HK-2 (cell line): ENCODE data around the gene RSPO4.

Experiments used
- DNase-seq: peaks from one replicate; pipeline ENCODE4 v3.0.0-alpha.2; 2018; ENCODE audit not compliant: unreplicated experiment

RSPO4 gene

DNA sequence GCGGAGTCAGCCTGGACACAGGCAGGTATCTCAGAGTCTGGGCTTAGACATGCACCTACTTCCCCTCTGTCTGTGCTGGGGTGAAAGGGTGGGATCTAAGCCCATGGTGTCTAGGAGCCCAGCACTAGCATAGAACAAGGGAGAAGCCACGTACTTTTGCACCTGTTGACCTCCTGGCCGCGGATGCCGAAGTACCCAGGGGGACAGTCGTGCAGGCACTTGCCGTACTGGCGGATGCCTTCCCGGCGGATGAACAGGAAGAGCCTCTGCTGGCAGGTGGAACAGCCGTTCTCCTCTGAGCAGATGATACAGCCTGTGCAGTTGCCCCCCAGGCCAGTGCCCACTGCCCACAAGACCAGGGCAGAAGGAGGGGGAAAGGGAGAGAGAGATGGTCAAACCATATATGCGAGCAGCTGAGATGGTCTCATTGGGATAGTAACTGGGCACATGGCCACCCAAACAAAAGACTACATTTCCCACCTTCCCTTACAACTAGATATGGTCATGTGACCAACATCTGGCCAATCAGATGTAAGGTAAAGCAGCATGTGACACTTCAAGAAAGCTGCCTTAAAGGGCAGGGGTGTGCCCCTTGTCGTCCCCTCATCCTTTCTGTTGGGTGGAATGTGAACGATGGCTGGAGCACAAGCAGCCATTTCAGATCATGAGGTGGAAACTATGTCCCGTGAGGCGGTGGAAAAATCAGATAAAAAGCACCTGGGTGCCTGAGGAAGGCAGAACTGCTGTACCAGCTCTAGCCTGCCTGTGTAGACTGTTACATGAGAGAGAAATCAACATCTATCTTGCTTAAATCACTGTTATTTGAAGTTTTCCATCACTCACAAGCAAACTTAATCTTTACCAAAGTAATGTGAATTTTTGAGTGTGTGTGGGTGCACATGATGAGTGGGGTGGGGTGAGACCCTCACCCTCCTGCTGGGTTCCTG, 34.0 kb downstream of the RSPO4 start:
- DNase-seq = no peak

DNA sequence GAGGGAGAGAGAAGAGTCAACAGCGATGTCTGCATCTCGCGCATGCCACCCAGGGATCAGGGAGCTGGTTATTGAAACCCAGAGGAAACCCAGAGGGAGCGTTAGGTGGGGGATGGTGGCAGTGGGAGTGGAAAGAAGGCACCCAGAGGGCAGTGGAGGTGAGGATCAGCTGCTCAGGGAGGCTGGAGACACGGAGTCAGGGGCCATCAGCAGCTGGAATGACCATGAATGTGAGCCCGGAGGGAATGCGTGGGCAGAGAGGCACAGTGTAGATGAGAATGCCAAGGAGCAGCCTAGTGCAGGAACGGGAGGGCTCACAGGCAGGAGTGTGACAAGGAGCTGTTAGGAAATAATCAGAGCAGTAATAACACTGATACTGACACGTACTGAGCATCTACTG, 36.2 kb downstream of the RSPO4 start:
- no peak for DNase-seq

DNA sequence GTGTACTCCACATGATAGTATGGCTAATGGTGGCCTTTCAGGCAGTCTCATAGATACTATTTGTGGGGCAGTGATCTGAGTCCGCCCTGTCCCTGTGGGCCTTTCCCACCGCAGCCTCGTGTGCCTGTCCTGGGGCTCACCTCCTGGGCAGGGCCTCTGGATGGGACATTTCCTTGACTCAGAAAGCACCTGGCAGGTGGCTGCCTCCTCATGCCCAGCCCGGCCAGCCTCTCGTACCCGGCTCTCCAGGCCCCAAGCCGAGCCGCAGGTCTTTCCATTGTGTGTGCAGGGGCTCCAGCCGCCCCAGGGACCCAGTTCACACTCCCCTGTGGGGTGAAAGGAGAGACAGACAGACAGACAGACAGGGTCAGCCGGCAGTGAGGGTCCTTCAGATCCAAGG, 38.3 kb downstream of the RSPO4 start:
- DNase-seq = no peak

DNA sequence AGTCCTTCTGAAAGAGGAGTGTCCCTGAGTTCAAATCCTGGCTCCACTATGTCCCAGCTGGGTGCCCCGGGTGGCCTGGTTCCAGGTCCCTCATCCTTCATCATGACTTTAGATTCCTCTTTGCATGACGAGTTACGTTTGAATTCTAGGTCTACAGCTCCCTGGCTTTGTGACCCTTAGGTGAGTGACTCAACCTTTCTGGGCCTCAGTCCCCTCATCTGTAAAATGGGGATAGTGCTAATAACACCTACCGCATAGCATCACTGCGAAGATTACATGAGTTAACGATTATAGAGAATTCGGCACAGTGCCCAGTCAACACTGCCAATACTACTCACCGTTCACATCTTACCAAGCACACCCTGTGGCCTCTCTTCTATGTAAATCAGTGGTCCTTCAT, 39.4 kb downstream of the RSPO4 start:
- no peak for DNase-seq

DNA sequence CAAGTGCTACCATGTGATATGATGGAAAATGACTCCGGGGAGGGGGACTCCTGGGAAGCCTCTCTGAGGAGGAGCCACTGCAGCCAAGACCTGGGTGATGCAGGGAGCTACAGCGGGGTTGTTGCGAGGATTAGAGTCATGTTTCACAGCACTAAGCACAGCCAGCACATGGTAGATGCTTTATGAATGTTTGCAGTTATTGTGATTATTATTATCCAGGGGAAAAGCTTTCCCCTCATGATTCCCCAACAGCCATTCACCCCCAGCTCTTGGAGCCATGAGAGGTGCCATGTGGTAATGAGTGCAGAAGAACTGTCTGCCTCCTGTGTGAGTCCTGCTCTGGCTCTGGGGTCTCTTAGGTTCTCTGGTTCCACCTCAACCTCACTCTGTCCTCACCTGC, 39.9 kb downstream of the RSPO4 start:
- DNase-seq = no peak

DNA sequence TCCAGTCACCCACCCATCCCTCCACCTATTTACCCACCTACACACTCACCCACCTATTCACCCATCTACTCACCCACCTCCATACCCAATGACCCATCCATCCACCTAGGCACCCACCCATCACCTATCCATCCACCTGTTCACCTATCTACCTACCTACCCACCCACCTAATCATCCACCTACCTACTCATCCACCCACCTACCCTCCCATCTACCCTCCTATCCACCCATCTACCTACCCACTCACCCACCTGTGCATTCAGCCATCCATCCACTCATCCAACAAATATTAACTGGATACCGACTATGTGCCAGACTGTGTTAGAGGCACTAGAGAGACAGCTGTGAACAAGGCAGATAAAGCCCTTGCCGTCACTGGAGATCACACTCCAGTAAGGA, 40.3 kb downstream of the RSPO4 start:
- DNase-seq = no peak

DNA sequence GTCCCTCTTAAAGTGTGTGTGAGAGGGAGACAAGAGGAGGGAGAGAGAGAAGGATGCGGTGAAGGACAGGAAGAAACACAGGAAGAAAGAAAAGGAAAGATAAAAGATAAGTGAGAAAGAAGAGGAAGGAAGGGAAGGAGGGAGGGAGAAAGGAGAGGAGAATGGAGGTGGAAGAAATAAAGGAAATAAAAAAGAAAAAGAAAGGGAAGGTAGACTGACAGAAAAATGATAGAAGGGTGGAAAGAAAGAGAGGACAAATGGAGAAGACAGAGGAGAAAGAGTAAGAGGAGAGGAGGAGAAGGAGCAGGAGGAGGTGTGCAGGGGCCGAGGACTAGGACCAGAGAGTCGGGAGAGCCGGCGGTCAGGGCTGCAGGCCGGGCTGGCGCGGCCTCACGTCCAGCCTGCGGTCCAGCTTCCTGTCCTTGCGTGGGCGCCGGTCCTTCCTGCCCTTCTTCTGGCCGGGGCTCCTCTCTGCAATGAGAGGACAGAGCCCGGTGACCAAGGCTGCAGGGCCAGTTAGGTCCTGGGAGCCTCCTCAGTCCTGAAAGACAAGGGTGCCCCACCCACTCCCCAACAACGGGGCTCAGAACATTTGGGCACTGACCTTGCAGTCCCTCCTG, 42.0 kb downstream of the RSPO4 start:
- no peak for DNase-seq

DNA sequence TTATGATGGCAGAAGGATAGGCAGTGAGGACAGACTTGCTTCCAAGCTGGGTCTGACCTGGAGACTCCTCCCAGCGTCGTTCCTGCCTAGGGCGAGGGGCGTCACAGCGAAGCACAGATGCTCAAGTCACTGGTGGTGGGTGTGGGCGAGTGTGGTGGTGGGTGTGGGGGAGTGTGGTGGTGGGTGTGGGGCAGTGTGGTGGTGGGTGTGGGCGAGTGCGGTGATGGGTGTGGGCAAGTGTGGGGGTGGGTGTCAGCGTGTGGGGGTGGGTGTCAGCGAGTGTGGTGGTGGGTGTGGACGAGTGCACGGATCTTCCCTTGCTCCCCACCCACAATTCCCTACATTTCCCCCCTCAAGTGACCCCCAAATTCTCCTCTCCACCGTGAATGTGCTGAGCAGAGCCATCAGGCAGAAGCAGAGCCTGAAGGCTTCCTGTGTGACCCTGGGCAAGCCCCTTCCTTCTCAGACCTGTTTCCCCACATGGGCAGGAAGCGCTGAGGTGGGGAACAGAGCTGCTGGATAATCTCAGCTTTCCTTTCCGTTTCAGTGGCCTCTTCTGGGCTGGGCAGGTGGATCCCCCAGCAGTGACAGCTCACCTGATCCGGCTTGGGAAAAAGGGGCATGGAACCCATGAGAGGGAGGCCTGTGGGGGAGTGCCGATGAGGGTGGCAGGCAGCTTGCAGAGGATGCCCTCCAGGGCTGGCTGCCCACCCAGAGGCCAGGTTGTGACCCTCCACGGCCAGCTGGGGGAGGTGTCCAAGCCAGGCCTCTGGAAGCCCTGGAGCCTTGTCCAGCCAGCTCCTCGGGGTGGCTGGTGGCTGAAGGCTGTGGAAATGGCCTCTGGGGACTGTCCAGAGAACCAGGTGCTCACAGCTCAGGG, 42.9 kb downstream of the RSPO4 start:
- no peak for DNase-seq

DNA sequence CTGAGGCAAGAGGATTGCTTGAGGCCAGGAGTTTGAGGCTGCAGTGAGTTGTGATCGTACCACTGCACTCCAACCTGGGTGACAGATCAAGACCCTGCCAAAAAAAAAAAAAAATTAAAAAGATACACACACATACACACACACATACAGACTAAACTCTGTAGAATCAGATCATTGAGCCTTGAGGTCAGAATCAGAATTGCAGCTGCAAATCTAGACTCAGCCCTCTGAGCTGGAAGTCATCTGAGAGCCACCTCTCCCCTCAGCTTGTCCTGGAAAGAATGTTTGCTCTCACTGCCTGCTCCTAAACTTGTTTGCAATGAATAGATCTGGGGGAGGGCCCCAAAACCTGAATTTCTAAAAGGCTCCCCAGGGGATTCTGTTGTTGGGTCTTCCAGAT, 44.6 kb downstream of the RSPO4 start:
- no peak for DNase-seq

DNA sequence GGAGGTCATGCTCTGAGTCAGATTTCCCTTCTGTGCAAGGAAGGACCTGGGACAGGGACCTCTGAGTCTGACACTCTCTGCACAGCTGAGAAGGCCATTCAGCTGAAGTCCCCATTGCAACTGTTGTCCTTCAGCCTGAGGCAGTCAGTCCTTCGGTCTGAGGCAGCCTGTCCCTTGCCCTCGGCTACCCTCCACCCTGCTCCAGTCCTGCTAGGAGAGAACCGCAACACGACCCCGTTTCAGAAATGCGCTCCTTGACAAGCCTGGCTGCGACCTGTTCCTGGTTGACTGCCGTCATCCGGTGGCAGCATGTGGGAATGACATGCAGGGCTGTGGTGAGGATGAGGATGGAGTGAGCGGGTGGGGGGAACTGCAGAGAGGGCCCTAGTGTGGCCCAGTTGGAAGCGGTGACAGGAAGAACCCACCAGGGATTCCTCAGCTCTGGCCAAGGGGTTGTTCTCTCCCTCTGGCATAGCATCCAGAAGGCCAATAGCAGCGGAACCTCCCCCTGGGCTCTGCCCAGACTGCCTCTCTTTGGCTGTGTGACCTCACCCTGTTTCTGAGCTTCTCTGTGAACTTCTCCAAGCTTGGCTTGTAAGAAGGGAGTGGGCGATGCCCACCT, 45.7 kb downstream of the RSPO4 start:
- DNase-seq = peak; percentile 84

DNA sequence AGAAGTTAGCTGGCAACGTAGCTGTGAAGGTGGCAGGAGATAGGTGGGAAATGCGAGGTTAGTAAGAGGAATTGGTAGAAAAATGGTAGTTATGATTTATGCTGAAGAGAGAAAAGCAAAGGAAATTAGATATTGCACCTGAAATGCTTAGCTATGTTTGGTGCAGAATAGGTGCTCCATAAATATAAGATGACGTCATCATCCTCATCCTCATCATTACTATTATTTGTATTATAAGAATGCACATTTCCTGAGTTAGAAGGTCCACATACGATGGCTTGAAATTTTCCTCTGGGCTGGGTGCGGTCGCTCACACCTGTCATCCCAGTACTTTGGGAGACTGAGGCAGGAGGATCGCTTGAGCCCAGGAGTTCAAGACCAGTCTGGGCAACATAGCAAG, 46.5 kb downstream of the RSPO4 start:
- DNase-seq = no peak

DNA sequence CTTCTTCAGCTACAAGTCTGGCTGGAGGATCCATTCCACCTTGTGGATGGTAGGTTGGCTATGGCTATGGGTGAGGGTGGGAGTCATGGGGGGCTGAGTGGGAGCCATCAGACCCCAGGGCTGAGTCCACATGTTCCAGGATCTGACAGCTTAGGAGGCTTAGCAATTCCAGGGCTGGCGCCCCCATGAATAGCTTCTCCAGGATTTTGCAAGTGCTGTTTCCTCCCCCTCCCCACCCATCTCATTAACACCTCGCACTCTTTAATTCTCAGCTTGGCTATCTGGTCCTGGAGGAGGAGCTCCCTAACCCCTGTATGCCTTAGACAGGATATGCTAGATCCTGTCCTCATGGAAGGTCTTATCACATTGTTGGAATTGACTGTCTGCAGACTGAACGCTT, 47.0 kb downstream of the RSPO4 start:
- DNase-seq = no peak

DNA sequence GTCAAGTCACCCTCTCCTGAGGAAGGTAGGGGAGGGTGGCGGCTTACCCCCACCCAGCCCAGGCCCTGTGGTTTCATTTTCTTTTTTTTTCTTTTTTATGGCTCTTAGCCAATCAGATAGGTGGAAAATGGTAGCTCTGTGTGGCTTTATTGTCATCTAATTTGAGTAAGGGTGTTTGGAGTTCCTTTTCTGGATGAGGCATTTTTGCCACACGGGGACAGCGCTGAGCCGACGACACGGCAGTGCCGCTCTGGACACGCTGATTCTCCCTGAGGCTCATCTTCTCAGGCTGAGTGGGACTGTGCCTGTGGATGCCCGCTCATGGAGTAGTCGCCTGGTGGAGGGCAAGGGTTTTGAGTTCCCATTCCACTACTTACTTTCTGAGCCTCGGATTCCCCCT, 48.4 kb downstream of the RSPO4 start:
- no peak for DNase-seq

DNA sequence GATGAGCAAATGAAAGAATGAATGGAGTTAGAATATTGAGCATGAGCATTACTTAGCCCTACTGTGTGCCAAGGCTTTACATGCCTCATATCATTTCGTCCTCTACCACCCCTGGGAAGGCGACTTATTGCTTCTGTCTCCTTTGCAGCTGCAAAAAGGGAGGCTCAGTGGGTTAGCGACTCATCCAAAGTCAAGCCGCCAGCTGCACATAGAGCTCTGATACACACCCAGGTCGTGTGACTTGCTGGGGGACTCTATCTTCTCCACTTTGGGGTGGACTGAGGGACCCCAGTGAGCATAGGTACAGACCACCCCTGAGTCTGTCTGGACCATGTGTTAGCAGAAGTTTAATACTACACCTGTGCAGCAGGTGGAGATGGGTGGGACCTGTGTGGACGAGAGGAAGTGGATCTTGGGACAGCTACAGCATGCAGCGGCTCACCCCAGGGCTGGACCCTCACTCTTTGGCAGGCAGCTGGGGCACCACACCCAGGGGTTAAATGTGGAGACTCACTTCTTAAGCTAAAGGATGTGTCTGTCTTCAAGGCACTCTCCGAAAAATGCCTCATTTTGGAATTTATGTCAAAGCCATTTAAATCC, 49.8 kb downstream of the RSPO4 start:
- no peak for DNase-seq

DNA sequence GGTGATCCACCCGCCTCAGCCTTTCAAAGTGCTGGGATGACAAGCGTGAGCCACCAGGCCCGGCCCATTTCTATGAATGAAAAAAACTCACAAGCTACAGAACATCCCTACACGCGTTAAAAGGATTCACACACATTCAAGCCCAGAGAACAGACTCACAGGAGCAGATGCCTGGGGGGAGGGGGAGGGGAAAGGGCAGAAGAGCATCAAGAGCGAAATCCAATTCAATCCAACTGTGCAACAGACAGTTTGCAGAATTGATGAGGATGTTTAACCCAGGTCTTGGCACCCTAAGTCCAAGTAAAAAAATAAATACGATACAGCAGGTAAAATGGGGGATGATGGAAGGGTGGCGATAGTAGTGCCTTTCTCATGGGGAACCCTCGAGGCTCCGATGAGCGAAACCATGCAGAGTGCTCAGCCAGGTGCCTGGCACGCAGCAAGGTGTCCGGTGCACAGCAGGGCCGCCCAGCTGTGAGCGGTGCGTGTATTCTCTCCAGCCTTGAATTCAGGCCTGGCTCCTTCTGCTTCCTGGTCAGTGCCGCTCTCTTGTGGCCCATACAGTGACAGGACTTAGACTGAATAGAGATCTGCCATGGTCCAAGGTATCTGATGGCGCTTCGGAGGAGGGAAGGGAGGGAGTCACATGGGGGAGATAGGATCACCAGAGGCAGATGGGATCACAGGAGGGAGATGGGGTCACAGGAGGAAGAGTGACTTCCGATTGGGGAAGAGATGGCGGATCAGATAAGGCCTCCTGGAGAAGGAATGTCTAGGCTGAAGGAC, 50.5 kb downstream of the RSPO4 start:
- no peak for DNase-seq

DNA sequence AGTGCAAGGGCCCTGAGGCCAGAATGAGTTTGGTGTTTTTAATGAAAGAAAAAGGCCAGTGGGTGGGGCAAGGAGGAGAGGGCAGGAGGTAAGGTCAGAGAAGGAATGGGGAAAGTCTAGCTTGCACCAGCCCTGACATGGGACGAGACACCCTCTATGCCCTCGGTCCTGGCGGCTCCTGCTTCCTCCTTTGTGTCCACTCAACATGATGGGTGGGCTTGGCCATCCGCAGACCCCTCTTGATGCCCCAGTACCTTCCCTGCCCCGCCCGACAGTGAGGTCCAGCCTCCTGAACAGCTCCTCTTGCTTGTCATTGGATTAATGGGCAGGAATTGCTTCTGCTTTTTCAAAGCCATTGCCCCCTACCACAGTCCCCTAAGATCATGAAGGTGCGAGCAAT, 52.4 kb downstream of the RSPO4 start:
- DNase-seq = no peak

DNA sequence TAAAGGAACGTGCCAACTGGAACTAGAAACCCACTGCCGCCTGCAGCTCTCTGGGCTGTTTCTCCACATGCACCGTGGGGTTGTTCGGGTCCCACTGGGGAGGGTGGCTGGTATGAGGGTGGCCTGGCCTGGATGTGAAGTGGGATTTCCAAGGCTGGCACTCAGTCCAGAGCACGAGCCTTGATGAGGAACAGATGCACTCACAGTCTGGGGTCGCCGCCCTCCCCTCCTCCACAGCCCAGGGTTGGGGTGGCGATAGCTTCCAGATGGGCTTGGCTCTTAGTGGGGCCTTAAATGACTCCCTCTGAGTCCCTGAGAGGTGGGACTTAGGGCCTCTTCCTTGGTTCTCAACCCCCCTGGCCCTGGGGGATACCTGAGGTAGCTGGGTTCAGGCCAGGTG, 55.3 kb downstream of the RSPO4 start:
- no peak for DNase-seq

DNA sequence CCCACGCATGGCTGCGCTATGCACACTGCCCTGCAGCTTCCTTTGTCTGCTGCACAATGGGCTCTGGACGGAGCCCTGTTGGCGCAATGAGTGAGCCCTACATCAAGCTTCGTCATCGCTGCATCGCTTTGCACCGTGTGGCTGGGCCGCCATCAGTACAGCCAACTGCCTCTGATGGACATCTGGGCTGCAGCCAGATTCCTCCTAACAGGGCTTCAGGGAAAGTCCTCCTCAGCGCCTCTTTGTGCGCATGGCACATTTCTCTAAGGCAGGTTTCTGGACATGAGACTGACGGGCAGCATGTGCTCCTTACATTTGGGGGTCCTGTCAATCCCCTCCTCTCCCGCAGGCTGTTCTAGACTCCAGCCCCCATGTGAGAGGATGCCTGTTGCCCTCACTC, 56.3 kb downstream of the RSPO4 start:
- DNase-seq = no peak

DNA sequence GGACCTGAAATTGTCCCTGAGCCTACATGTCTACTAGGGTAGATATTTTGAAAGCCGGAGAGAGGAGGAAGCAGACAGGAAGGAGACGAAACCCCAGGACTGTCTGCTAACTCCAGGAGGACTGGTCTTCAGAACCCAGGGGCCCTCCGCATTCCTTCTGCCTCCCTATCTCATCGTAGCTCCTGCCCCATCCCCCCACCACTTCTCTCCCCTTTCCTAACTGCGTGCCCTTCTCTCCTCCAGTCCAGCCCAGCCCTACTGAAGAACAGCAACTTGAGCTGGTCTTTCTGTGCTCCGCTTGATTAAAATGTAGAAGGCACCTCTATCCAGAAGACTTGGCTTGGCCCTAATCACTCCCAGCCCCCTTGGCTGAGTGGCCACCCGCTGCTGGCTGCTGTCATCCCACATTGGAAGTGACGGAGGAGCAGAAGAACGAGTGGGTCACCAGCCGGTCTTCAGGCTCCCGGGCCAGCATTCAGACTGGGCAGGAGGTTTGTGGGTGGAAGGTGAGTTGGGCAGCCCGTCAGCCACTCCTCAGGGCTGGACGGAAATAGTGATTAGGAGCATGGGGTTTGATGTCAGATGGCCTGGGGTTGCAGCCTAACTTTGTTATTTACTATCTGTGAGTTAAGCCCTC, 57.2 kb downstream of the RSPO4 start:
- no peak for DNase-seq

DNA sequence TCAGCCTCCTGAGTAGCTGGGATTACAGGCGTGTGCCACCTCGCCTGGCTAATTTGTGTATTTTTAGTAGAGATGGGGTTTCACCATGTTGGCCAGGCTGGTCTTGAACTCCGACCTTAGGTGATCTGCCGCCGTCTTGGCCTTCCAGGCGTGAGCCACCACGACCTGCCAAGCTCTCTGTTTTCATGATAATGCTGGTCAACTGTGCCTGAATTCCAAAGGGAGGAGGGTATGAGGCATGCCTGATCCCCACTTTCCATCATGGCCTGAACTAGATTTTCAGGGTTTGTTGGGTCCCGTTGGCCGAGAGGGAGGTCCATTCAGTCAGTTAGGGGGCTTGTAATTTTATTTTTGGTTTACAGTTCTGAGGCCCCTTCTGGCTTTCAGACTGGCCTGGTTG, 58.0 kb downstream of the RSPO4 start:
- no peak for DNase-seq
